Activated T-helper 17 cell treated with anti-CD3 and anti-CD28 coated beads, Interleukin-2, amount 50 U/mL, for 72 hours (primary cell): ENCODE results near the gene CYB5D1. TPM values are rescaled to one million over a fixed set of nuclear protein-coding genes. Genes with fewer than 3 reads are reported as not detected.

Experiments
- ATAC-seq: fragments of 150-1000 bp; cut with Tn5 transposase; replicated peaks from 2 replicates; pipeline ENCODE4 v1.10.0; 2021; ENCODE audit warnings: mild to moderate bottlenecking, moderate library complexity
- H3K27ac Mint-ChIP-seq: one replicate; pipeline ENCODE4 v1.8.0; 2022; ENCODE audit warnings: mixed read lengths
- H3K27me3 Mint-ChIP-seq: one replicate; pipeline ENCODE4 v1.8.0; 2022; ENCODE audit warnings: mixed read lengths
- H3K36me3 Mint-ChIP-seq: one replicate; pipeline ENCODE4 v1.8.0; 2022; ENCODE audit warnings: low read depth, mild to moderate bottlenecking, mixed read lengths
- H3K4me1 Mint-ChIP-seq: one replicate; pipeline ENCODE4 v1.8.0; 2022; ENCODE audit warnings: mixed read lengths
- H3K4me3 Mint-ChIP-seq: one replicate; pipeline ENCODE4 v1.8.0; 2022; ENCODE audit warnings: mild to moderate bottlenecking, mixed read lengths
- H3K9me3 Mint-ChIP-seq: one replicate; pipeline ENCODE4 v1.8.0; 2022; ENCODE audit warnings: mixed read lengths
- total RNA-seq, 2 donors: library from RNA; stranded (reverse); gene quantifications; one replicate each; pipeline ENCODE4 v1.2.3, GENCODE V29; 2022

Gene CYB5D1
- total RNA-seq, 2 donors from 2014 or later = 14.8 to 19.4 TPM

DNA sequence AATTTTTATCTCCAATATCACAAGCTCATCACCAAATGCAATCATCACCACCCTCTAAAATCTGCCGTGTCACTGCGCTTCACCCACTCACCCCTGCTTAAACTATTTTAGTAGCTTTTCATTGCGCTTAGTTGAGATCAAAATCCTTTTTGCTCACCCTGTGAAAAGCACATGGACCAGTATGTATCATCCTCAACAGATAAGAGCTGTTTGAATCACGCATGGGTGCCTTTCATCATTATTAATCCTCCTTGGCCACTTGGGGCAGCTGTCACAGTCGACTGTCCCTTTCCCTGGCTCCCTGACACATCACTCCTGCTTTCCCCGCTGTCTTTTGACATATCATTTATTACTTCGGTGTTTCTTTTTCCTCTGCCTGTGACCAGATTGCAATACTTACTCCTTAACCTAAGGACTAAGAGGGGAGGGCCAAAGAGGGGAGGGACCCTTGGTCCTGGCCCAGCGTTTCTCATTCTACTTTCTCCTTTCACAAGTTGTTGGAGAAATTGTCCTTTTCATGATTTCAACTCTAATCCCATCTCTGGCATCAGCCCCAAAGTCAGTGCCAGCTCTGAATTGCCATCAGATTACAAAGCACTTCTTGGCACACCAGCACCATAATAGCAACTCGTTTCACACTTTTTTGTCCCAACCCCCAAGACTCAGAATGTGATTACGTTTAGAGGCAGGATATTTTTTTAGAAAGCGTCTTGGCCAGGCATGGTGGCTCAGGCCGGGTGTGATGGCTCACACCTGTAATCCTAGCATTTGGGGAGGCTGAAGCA is 32.4 kb upstream of the CYB5D1 start:
- peaks cover 4% of the 10 kb centered on the region for H3K27me3 Mint-ChIP-seq
- peak overlapping the region; percentile 1 for H3K27ac Mint-ChIP-seq
- no peaks in the 10 kb centered on the region for H3K4me1 Mint-ChIP-seq
- H3K4me3 Mint-ChIP-seq = no peak overlapping the region
- no peaks in the 10 kb centered on the region for H3K36me3 Mint-ChIP-seq
- ATAC-seq = peak; percentile 19
- H3K9me3 Mint-ChIP-seq = no peaks in the 10 kb centered on the region

- H3K36me3 Mint-ChIP-seq = peaks cover 10% of the 10 kb centered on the region
- no peak for ATAC-seq
- H3K4me3 Mint-ChIP-seq = no peak overlapping the region
- peaks cover 5% of the 10 kb centered on the region for H3K4me1 Mint-ChIP-seq
- no peaks in the 10 kb centered on the region for H3K9me3 Mint-ChIP-seq
- no peak overlapping the region for H3K27ac Mint-ChIP-seq
- no peaks in the 10 kb centered on the region for H3K27me3 Mint-ChIP-seq
Measured at GRCh38 chr17:7830616-7831015, 27.2 kb upstream of the CYB5D1 start.

GRCh38 chr17:7831233-7831632 is 26.6 kb upstream of the CYB5D1 start:
- no peaks in the 10 kb centered on the region for H3K27me3 Mint-ChIP-seq
- H3K4me1 Mint-ChIP-seq = peaks cover 5% of the 10 kb centered on the region
- H3K9me3 Mint-ChIP-seq = no peaks in the 10 kb centered on the region
- no peak overlapping the region for H3K4me3 Mint-ChIP-seq
- peaks cover 14% of the 10 kb centered on the region for H3K36me3 Mint-ChIP-seq
- no peak overlapping the region for H3K27ac Mint-ChIP-seq
- ATAC-seq = no peak

DNA sequence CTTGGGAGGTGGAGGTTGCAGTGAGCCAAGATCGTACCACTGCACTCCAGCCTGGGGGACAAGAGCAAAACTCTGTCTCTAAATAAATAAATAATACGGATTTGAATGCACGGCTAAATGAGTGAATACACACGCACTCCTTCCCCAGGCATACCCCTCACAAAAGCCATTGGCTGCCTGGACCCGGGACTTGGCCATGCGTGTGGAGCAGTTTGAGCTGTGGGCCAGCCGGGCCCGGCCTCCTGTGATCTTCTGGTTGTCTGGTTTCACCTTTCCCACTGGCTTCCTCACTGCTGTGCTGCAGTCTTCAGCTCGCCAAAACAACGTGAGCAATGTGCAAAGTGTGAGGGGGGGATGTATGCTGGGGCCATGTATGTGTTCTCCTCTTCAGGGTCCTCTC is 25.4 kb upstream of the CYB5D1 start:
- no peaks in the 10 kb centered on the region for H3K9me3 Mint-ChIP-seq
- H3K36me3 Mint-ChIP-seq = peaks cover 23% of the 10 kb centered on the region
- no peaks in the 10 kb centered on the region for H3K27me3 Mint-ChIP-seq
- no peak overlapping the region for H3K27ac Mint-ChIP-seq
- ATAC-seq = no peak
- peaks cover 12% of the 10 kb centered on the region for H3K4me1 Mint-ChIP-seq
- no peak overlapping the region for H3K4me3 Mint-ChIP-seq

- Mint-ChIP-seq H3K27ac (peak overlapping the region; percentile 98), H3K4me3 (peak overlapping the region; percentile 83), H3K4me1 (peaks cover 16% of the 10 kb centered on the region), H3K9me3 (no peaks in the 10 kb centered on the region), H3K36me3 (peaks cover 28% of the 10 kb centered on the region), H3K27me3 (no peaks in the 10 kb centered on the region)
- ATAC-seq = no peak
Measured at GRCh38 chr17:7833011-7833794, 24.6 kb upstream of the CYB5D1 start.

DNA sequence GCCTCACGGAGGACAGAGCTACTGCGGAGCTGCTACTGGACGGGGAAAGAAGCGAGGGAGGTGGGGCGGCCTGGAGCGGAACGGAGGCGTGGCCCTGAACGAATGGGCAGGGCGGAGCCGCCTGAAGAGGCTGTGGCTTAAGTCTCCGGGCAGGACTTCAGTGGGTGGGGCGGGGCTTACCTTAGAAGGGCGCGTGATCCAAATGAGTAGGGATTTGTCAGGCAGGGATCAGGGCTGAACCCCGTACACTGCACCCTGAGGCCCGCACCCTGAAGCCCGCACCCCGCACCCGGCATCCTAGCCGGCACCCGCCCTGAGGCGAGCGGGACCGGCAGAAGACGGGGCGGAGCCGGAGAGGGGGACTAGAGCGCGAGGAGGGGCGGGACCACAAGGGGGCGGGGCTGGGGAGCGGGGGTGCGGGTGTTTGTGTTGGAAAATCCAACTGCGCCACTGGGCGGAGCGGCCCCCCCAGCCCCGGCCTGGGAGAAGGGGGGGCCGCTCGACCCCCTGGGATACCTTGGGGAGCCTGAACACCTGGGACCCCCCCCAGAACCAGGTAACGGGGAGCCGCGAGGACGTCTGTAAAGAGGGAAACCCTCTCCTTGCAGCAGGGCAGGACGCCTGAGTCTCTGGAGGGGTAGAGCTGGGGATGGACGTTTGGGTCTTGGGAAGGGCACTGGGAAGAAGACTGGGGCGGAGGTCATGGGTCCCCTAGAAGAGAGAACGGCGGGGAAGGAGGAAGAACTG is 23.8 kb upstream of the CYB5D1 start, which contains the start of gene KDM6B:
Gene KDM6B (plus strand): TSS at position 423 of the 747 bp plus-strand sequence. CDS start 11,338 bp downstream, outside the sequence.
- Mint-ChIP-seq H3K4me1 (peaks cover 23% of the 10 kb centered on the region), H3K9me3 (no peaks in the 10 kb centered on the region), H3K27me3 (no peaks in the 10 kb centered on the region), H3K36me3 (peaks cover 33% of the 10 kb centered on the region), H3K27ac (peak within 1 kb of the TSS; percentile 98), H3K4me3 (peak within 1 kb of the TSS; percentile 83)
- ATAC-seq = peak; percentile 77

DNA sequence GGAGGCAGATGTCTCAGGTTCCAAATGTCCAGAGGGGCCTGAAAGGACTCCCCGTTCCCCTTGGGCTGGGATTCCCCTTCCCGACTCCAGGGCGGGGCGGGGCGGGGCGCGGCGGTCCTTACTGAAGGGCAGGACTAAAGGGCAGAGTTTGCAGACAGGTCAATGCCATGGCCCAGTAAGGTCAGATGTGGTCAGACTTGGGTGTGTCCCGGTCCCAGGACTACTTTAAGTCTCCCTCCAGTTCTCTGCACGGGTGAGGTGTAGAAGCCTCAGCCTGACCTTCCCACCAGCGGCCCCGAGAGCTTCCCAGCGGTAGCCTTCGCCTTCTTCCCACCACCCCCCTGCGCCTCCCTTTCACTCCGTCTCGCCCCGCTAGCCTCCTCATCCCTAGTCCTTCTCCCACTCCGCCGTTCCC is 23.3 kb upstream of the CYB5D1 start:
- H3K27ac Mint-ChIP-seq = peak overlapping the region; percentile 98
- peaks cover 28% of the 10 kb centered on the region for H3K4me1 Mint-ChIP-seq
- H3K36me3 Mint-ChIP-seq = peaks cover 38% of the 10 kb centered on the region
- ATAC-seq = peak; percentile 27
- peak overlapping the region; percentile 83 for H3K4me3 Mint-ChIP-seq
- H3K27me3 Mint-ChIP-seq = no peaks in the 10 kb centered on the region
- no peaks in the 10 kb centered on the region for H3K9me3 Mint-ChIP-seq

- peaks cover 45% of the 10 kb centered on the region for H3K36me3 Mint-ChIP-seq
- H3K4me3 Mint-ChIP-seq = peak overlapping the region; percentile 83
- H3K4me1 Mint-ChIP-seq = peaks cover 33% of the 10 kb centered on the region
- no peaks in the 10 kb centered on the region for H3K27me3 Mint-ChIP-seq
- H3K9me3 Mint-ChIP-seq = no peaks in the 10 kb centered on the region
- peak; percentile 68 for ATAC-seq
- peak overlapping the region; percentile 98 for H3K27ac Mint-ChIP-seq
Measured at GRCh38 chr17:7834957-7835813, 22.6 kb upstream of the CYB5D1 start.

DNA sequence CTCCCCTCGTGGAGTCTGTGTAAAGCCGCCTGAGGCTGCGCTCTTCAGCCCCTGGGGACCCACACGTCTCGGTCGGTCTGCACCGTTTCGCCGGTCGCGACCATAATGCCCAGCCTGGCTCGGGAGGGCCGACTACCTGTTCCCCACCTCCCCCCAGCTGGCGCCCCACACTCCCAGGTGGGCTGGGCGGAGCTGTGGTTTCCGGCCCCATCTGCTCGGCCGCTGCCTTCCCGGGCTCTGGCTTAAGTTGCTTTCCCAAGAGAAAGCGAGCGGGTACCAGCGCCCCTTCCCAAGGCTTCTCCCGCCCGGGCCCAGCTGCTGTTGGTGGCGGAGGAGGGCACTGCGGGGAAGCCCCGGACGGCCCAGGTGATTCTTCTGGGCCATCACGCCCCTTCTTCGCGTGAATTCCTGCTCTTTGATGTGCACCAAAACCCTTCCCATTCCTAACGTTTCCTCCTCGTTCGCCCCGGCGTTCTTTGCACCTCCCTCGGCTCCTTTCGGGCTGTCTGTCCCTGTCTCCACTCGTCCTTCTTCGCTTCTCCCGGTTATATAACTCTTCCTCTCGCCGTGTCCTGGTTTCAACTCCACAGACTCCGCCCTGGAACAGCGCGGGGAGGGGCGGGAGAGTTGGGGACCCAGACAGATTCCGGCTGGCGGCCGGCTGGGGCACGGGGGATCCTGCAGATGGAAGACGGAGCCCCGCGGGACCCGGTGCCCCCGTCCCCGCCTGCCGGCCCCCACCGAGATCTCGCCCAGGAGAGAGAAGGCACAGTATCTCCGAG is 21.8 kb upstream of the CYB5D1 start:
- ATAC-seq = peak; percentile 3
- Mint-ChIP-seq H3K27ac (peak overlapping the region; percentile 98), H3K4me1 (peaks cover 39% of the 10 kb centered on the region), H3K27me3 (no peaks in the 10 kb centered on the region), H3K36me3 (peaks cover 53% of the 10 kb centered on the region), H3K4me3 (peak overlapping the region; percentile 83), H3K9me3 (no peaks in the 10 kb centered on the region)

- Mint-ChIP-seq H3K27me3 (no peaks in the 10 kb centered on the region), H3K9me3 (no peaks in the 10 kb centered on the region), H3K4me3 (peak overlapping the region; percentile 83), H3K27ac (peak overlapping the region; percentile 98), H3K36me3 (peaks cover 59% of the 10 kb centered on the region), H3K4me1 (peaks cover 44% of the 10 kb centered on the region)
- no peak for ATAC-seq
Measured at GRCh38 chr17:7836596-7837407, 21.0 kb upstream of the CYB5D1 start.

- Mint-ChIP-seq H3K36me3 (peaks cover 67% of the 10 kb centered on the region), H3K27me3 (no peaks in the 10 kb centered on the region), H3K9me3 (no peaks in the 10 kb centered on the region), H3K27ac (peak overlapping the region; percentile 98), H3K4me3 (peak overlapping the region; percentile 83), H3K4me1 (peaks cover 44% of the 10 kb centered on the region)
- ATAC-seq = no peak
Measured at GRCh38 chr17:7837408-7838088, 20.3 kb upstream of the CYB5D1 start.
